HG03432 (cell line): ENCODE measurements around the gene TSPAN5.
A peak's percentile ranks its signal among the peaks of the same experiment; 100 is the strongest.
"Not testable (repeated sequence)": the region's sequence is repeated elsewhere in the genome, so short reads cannot be mapped to it uniquely, and the experiment has no call there.

ENCODE experiments used
- ATAC-seq: cut with Tn5 transposase; IDR thresholded peaks from one replicate; pipeline ENCODE4 v1.9.1; 2021; ENCODE audit warnings: mild to moderate bottlenecking, moderate library complexity; ENCODE audit not compliant: unreplicated experiment

TSPAN5 gene

DNA sequence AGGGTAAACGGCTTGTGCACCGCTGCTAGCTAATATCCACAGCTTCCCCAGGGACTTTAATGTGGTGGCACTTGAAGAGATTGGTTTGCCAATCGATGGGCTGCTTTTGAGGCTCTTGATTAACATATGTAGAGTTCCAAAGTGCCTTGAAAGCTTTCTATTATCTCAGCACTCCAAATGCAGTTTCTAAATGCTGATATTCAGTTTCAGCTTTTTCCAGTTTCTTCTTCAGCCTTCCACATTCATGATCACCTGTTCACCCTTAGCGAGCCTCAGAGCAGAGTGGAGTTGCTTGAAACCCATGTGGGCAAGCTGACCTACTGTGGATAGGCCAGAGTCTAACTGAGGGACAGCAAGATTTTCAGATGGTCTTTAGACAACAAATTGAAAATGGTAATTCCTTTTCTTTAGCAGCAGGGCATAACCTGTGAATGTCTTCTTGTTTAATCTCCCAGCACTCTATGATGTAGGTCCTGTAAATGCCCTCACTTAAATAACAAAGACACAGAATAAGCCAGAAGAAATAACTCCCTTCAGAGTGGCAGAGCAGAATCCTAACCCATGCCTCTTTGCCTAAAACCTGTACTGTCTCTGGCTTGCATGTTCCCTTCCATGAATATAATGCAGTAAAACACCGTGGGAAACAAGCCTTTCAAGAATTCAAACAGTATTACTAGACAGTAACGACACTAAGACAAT is 99.8 kb downstream of the TSPAN5 start:
- ATAC-seq = no peak

DNA sequence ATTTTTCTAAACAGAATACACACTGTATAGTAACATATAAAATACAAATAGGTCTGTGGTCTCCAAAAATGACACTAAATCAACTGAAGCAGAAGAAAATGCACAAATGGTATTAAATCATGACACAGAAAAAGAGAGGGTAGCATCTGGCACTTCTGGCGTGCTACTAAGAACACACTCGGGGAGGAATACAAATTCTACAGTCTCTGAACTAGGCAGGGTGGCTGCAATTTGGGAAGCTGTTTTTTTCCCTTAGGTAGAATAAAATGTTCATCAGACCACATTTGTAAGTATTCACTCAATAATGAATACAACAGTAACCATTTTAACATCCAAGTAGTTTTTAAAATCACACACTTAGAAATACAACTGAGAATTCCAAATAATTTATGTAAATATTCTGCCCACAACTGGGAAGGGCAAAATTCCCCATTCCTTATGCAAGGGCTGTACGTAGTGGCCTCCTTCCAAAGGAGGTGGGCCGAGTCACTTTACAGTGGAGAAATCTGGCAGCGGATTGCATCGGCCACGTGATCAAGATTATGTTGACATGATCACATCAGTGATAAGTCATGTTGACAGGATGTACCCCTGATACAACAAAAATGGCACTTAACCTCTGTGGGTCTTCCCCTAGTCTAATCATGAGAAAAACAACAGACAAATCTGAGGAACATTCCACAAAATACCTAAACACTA is 101.1 kb downstream of the TSPAN5 start:
- no peak for ATAC-seq

DNA sequence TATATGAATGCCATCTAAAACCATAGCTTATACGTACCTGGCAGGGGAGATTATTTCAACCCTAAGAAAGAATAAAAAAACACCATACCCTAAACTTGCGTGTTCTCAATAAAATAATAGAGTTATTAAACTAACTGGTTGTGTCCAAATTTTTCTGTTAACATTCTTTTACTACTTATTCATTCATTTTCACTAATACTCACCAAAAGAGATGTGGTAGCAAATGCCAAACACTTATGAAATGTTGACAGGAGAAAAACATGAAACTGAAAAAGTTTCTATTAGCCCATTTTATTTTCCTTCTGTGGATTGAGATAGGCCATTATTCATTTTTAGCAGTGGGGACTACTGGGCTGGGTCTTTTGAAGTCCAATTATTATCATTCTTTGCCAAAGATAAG is 102.0 kb downstream of the TSPAN5 start:
- no peak for ATAC-seq

DNA sequence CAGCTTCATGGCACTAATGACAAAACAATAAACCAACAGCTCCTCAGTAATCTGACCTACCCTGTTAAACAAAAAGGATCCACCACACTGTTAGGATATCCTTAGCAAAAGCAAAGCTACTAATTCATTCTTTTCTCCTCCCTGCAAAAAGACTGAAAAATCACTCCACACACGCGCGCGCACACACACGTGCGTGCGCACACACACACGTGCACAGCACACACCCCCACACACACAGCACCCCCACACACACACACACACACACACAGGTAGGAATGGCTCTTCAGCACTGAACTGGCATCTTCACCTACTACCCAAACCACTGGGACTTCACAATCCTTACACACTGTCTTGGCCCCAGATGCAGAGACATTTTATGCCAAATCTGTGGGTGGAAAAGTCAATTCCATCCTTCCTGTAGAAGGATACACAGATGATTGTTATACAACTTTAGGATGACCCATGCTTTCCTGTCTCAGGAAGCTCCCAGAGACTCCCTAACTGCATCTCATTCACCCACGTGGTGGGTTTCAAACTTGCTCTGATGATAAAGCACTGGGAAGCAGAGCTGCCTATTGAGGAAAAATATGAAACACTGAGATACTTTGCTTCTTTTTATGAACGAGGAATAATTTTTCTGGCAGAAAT is 102.5 kb downstream of the TSPAN5 start:
- ATAC-seq = no peak

DNA sequence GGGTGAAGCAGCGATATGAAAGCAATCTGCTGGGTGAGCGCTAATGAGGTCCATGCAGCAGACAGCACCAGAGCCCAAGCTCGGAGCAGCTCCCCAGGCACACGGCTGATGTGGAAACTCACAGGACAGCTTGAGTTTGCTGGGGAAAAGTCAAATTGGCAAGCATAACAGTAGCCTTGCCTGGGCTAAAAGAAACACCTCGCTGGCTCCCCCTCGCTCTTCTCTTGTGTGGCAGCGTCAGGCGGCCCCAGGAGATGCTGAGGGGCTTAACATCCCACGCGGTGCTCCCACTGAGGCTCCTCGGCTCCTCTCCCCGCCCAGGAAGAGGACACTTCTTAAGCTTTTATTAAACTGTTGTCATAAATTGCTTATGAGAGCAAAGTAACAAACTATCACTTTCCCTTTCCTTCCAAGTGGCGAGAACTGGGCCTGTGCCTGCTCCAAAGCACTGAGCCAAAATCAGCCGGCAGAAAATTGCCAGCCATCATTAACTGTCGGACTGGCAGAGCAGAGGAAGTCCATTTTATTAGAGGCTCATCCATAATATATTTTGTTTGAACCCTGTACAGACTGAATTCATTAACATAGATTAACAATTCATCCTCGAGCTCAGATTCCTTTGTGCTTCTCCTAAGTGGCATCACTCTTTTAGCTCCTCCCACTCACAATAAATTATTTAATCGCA is 111.4 kb downstream of the TSPAN5 start:
- no peak for ATAC-seq

DNA sequence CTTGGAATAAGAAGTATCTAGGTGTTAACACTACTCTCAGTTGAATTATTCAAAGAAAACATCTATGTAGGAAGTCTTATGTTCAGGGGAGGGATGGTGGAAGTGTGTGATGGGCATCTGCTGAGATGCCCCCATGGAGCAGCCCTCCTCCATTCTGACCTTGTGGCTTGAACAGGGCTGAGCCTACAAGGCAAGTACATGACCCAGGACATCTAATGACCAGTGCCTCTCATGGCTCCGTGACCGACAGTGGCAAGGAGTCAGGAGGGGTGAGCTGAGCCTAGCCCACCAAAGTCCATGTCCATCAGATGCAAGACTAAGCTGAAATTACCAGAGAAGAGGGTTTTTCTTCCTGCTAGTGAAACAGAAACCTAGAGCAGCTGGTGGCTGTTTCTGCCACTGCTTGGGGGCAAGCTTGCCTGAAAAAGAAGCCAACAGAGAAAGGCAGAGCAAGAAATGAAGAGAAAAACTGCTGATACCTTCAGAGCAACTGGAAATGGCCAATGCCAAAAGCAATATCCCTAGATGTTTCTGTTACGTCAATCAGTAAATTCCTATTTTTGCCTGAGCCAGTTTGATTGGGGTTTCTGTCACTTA is 113.5 kb downstream of the TSPAN5 start:
- ATAC-seq = peak; percentile 65

DNA sequence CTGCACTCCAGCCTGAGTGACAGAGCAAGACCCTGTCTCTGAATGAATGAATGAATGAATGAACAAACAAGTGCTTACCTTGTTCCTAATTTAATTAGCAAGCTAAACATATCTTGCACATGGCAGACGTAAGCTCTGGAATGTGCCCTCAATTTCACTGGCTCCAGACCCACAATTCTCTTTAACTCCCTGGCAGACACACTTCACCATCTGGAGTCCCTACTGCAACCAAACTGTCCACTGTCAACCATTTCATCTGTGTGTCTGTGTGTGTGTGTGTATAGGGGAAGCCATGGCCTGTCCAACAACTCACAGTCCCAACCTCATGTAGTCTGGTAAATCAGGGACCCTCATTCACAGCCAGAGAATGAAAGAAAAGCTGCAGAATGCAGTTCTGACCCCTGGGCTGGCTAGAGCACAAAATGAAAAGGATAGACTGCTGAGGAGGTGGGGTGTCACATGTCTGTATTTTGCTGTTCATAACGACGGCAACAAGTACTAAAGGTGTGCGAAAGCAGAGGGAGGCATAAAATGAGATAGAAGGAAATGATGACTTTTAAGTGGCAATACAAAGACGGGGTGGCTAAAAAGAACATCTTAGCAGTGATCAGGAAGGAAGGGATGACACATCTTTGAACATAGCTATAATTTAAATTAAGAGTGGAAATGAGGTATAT is 114.1 kb downstream of the TSPAN5 start:
- ATAC-seq = no peak

DNA sequence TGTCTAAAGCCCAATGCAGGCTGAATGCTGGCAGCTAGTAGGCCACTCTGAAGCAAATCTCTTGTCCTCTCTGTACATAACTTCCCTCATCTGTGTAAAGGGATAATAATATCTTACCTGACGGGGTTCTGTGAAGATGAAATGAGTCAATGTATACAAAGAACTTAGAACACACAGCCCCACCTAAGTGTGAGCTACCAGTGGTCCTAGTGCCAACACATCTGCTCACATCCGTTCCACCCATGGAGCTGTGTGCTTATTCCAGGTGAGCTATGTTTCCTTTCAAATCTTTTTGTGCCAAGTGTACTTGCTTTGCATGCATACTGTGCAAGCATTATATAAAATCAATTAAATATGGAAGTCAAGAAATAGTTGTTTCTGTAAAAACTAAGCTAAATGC is 116.4 kb downstream of the TSPAN5 start:
- no peak for ATAC-seq

DNA sequence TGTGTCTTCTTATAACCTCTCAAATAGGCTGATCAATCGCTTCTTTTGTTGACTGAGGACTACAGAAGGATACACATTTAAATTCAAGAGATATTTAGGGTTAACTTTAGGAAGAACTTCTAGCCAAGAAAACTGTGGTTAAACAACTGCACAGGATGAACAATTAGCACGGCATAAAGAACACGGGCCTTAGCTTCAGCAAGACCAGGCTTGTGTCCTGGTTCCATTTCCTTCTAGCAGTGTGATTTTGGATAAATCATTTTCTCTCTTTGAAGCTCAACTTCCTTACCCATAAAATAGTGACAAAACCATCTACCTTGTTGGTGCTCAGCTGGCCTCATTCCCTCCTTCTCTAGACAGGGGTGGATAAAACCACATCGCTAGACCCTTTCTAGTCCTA is 117.6 kb downstream of the TSPAN5 start:
- no peak for ATAC-seq

DNA sequence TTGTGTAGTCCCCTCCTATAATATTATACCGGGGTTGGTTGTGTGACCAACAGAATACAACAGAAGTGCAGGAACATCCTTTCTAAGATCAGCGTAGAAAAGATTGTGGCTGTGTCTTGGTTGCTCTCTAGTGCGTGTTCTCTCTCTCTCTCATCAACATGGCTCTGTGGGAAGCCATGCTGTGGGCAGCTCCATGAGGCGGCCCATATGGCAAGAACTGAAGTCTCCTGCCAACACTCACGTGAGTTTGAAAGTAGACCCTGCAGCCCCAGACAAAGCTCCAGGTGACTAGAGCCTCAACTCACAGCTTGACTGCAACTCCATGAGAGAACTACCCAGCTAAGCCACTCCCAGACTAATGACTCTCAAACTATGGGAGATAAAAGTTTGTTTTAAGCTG is 118.7 kb downstream of the TSPAN5 start:
- ATAC-seq = no peak

DNA sequence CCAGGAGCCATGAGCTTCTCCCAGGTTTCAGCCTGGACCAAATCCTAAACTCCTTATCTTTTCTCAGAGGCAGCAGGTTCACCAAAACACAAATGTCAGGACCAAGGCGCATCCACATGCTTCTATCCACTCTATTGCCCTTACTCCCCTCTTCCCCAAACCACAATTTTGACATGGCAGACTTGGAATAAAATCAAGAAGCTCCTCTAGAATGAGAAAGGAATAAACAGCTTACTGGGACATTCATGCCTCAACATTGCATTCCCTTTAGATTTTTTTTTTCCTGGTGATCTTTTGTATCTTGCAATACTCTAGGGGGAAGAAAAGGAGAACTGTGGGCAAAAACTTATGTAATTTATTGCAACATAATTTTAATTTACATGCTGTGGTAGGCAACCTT is 119.1 kb downstream of the TSPAN5 start:
- ATAC-seq = no peak

DNA sequence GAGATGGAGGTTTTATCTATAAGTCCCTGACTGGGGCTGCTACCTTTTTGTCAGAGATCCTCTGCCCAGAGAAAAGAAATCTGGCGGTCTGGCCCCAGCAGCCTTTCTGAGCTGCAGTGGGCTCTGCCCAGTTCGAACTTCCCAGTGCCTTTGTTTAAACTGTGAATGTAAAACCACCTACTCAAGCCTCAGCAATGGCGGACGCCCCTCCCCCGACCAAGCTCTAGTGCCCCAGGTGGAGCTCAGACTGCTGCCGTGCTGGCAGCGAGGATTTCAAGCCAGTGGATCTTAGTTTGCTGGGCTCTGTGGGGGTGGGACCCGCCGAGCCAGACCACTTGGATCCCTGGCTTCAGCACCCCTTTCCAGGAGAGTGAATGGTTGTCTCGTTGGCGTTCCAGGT is 121.8 kb downstream of the TSPAN5 start:
- no peak for ATAC-seq

DNA sequence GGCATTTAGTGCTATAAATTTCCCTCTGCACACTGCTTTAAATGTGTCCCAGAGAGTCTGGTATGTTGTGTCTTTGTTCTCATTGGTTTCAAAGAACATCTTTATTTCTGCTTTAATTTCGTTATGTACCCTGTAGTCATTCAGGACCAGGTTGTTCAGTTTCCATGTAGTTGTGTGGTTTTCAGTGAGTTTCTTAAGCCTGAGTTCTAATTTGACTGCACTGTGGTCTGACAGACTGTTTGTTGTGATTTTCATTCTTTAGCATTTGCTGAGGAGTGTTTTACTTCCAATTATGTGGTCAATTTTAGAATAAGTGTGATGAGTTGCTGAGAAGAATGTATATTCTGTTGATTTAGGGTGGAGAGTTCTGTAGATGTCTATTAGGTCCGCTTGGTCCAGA is 124.3 kb downstream of the TSPAN5 start:
- not testable (repeated sequence) for ATAC-seq

DNA sequence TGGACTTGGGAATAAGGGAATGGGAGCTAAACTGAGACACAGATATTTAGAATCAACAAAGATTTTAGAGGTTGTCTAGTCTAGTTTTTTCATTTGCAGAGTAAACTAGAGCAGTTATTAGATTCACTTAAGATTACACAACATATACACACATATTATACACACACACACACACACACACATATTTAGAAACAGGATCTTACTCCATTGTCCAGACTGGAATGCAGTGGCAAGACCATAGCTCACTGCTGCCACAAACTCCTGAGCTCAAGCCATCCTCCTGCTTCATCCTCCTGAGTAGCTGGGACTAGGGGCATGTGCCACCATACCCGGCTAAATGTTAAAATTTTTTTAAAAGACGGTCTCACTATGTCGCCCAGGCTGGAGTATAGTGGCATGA is 127.8 kb downstream of the TSPAN5 start:
- ATAC-seq = no peak

DNA sequence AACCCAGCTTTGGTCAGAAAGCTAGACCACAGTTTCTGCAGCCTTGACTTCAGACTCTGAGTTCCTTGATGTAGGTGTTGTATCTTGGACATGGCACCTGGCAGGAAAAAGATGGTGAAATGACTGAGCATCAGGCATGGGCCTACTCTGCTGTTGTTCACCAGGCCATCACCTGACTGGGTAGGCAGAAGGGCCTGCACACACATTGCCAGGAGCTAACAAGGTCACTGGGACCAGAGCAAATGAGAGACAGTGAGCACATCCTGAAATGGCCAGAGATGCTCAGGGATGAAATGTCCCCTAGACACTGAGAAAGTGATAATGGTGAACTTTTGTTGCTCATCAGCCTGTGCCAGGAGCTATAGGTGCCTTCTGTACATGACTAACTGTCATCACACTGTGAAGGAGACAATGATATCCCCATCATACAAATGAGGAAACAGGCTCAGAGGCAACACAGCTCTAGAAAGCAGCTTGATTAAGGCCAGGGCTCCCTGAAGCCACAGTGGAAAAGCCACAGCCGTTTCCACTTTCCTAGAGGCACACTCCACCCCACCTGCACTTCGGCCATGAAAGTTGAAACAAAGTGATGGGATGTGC is 128.3 kb downstream of the TSPAN5 start:
- ATAC-seq = no peak

DNA sequence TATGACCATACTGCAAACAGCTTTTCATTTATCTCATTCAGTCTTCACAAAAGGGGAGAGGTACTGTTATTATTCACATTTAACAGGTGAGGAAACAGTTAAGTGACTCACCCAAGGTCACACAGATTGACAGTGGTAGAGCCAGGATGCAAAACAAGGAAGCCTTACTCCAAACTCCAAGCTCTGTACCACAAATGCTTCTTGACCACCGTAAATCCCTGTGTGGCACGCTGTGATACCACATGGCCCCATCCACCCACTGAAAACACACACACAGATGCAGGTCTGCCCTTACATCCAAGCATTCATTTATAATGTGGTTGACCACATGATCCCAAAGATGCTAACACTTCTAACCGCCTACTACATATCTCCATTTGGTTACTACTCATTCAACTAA is 129.5 kb downstream of the TSPAN5 start:
- ATAC-seq = no peak

DNA sequence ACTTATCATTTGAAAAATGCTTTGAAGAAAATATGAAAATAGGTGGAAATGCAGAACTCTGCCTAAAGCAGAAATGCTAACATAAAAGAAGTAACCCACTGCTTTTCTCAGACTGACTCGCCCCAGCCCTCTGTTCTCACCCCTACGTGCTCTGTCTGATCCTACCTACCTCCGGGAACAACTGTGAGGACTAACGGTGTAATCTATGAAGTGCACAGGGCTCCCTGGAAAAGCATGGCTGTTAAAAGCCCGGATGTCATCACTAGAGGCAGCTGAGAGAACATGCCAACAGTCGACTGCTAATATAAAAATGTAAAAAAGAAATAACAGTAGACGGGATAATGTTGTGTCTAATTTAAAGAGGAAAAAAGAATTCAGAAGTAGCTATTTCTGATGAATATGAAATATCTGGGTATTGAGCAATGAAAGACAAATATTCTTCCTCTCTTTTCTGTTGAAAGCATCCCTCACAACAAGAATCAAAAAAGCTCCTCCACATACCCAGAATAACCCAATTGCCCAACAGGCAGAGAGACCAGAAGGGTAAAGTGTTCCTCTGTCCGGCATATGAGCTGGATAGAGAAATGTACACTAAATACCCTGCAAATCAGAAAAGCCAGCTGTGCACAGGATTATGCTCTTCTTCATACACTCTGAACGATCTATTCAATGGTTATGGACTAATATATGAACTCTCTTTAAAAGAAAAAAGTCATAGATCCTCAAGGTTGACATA is 130.7 kb downstream of the TSPAN5 start:
- ATAC-seq = no peak

DNA sequence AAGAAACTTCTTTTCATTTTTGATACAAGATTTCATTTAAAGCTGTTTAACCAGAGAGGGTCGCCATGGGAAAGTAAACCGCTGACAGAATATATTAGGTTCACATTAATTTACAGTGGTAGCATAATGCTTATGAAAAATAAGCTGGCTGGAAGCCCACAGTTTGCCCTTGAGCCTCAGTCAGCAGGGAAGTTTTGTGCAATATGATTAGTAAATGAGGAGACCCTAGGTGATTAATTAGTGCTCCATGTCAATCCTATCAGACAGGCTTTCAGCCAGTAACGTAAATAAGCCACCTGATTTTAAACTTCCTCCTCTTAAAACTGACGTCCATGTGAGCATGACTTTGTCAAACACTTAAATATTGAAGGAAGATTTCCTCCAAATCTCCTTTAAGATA is 134.2 kb downstream of the TSPAN5 start:
- ATAC-seq = no peak

DNA sequence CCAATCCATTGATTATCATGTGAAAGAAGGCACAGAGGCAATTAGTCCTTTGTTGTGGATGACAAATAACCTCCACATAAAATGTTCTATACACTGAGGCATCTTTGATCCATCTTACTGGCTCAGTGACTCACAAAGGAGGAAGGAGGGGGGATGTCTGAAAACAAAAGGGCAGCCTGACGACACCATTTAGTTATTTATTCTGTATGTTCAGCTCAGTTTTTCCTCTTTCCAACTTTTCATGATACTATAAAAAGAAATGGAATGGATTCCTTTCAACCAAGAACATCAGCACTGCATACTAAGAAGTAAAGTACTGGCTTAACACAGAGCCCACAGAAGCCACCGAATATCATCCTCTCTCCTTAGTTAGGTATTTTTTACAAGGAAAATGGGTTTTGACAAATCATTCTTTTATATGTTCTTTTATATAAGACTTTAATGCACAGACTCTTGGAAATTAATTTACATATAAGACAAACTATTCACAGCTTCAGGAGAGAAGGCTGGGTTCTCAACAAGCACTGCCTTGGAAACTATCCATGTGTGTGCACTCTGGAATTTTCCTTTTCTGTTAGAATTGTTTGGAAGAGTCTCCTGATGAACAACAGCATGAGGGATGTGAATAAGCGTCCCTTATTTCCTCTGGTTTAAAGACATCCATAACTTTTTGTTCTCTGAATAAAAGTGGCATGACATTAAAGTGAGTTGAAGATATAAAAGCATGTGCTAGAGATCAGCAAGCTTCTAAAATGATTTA is 135.6 kb downstream of the TSPAN5 start:
- no peak for ATAC-seq
